Measurements from ENCODE around the gene STK25. TPM values are rescaled to one million over a fixed set of nuclear protein-coding genes. Genes with fewer than 3 reads are reported as not detected.
"Not testable (repeated sequence)": the region's sequence is repeated elsewhere in the genome, so short reads cannot be mapped to it uniquely, and the experiment has no call there.

Gene STK25
- total RNA-seq, 2 donors from 2014 or later, result 92.5 to 103 TPM

DNA sequence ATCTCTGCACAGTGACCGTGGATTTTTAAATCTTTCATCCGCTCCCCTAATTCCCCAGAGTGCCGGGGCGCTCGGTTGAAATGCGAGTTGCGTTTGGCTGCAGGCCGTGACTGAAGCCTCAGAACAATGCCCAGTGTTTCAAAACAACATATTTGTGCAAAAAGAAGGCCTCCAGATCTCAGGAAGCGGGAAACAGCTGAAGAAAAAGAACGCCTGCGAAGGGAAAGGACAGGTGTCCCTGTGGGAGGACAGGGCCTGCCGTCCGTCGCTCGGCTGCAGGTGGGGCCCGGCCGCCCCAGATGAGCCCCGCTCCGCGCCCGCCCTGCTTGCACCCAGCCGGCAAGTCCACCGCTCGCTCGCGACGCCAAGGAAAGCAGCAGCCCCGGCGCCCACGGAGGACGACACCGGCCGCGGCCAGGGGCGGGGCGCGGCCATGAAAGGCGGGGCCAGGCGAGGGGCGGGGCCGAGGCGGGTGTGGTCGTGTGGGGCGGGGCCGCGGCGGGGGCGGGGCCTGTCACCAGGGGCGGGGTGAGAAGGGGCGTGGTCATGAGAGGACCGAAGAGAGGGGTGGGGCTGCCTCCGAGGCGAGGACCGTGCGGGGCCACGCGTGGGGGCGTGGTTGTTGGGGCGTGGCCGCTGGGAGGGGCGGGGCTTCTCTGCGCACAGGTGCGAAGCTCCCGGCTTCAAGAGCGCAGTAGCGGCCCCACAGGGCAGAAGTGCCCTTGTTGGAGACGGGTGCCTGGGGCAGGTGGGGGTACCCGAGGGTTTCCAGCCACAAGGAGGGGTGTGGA lies 32.6 kb upstream of the STK25 start:
- DNase-seq (ENCODE audit: low spot score), result no peak
- intact Hi-C loops (cut with DNase I), result no loop called here

DNA sequence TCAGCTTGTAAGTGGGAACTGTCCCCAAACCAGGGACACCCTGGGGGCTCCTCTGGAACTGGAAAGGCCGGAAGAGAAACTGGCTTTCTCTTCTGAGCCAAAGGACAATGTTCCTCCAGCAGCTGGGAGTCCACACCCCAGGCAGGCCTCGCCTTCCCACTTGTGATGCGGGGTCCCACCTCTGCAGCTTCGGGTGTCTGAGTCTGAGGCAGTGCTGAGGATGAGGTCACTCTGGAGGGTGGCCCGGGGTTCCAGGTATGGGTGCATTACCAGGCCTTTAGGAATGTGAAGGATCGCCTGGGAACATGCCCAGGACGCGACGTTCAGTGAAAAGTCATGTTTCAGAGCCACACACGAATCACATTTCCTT lies 32.0 kb upstream of the STK25 start:
- intact Hi-C loops (cut with DNase I), result no loop called here
- no peak for DNase-seq (ENCODE audit: low spot score)

GRCh38 chr2:241539616-241540374 lies 31.4 kb upstream of the STK25 start:
- no peak for DNase-seq (ENCODE audit: low spot score)
- intact Hi-C loops (cut with DNase I), result no loop called here

GRCh38 chr2:241538838-241539615 lies 30.6 kb upstream of the STK25 start:
- DNase-seq (ENCODE audit: low spot score), result no peak
- intact Hi-C loops (cut with DNase I), result no loop called here

- intact Hi-C loops (cut with DNase I), result no loop called here
- DNase-seq (ENCODE audit: low spot score), result no peak
Observed at GRCh38 chr2:241535871-241536655, 27.7 kb upstream of the STK25 start.

- no peak for DNase-seq (ENCODE audit: low spot score)
- intact Hi-C loops (cut with DNase I), result no loop called here
Observed at GRCh38 chr2:241534701-241535375, 26.5 kb upstream of the STK25 start.

GRCh38 chr2:241534293-241534692 lies 25.9 kb upstream of the STK25 start:
- intact Hi-C loops (cut with DNase I), result no loop called here
- DNase-seq (ENCODE audit: low spot score), result no peak

- no peak for DNase-seq (ENCODE audit: low spot score)
- intact Hi-C loops (cut with DNase I), result no loop called here
Observed at GRCh38 chr2:241532733-241533601, 24.6 kb upstream of the STK25 start.

- no peak for DNase-seq (ENCODE audit: low spot score)
- intact Hi-C loops (cut with DNase I), result no loop called here
Observed at GRCh38 chr2:241532168-241532567, 23.8 kb upstream of the STK25 start.

DNA sequence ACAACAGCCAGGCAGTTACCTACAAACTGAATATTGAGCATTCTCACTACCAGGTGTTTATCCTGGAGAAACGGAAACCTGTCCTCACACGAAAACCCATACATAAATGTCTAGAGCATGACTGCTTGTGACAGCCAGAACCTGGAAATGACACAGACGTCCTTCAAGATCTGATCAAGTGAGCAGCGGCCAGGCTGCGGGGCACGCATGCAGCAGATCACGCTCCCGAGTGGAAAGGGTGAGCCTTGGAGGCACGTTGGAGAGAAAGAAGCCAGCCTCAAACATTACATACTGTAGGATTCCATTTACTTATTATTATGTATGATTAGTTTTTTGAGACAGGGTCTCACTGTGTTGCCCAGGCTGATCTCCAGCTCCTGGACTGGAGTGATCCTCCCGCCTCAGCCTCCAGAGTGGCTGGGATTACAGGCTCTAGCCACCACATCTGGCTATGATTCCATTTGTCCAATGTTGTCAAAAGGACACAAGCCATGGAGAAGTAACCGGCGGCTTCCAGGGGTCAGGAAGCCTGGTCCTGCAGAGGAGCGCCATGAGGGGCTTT lies 22.9 kb upstream of the STK25 start:
- intact Hi-C loops (cut with DNase I), result no loop called here
- no peak for DNase-seq (ENCODE audit: low spot score)

DNA sequence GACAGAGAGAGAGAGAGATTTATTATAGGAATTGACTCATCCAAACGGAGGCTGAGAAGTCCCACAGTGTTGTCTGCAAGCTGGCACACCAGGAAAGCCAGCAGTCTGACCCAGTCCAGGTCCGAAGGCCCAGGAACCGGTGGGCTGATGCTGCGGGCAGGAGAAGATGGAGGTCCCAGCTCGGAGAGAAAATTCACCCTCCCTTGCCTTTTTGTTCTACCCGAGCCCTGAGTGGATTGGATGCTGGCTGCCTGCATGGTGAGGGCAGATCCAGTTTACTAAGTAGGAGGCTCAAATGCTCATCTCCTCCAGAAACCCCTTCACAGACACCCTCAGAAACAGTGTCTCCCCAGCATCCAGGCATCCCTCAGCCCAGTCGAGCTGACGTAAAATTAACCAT lies 22.2 kb upstream of the STK25 start:
- intact Hi-C loops (cut with DNase I), result no loop called here

GRCh38 chr2:241525818-241526780 lies 17.7 kb upstream of the STK25 start:
- DNase-seq (ENCODE audit: low spot score); intact Hi-C loops (cut with DNase I): not testable (repeated sequence)

More for the DNA sequence above, 22.2 kb upstream of the STK25 start:
- no peak for DNase-seq (ENCODE audit: low spot score)

- DNase-seq (ENCODE audit: low spot score), result no peak
- intact Hi-C loops (cut with DNase I), result no loop called here
Observed at GRCh38 chr2:241522477-241522876, 14.1 kb upstream of the STK25 start.

DNA sequence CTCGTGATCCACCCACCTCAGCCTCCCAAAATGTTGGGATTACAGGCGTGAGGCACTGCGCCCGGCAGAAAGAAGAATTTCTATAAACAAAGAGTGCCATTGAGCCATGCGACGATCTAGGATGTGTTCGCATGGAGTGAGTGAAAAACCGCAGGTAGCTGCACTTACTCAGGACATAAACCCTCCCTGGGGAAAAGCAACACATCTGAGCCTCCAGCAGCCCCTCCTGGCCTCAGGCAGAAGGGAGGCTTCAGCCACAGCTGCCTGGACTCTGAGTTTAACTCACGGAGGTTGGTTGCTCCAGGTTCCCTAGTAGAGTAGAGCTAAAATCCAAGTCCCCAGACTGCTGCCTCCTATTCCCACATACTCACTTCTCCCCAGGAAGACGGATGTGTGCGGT lies 11.3 kb upstream of the STK25 start:
- intact Hi-C loops (cut with DNase I), result no loop called here
- no peak for DNase-seq (ENCODE audit: low spot score)

- intact Hi-C loops (cut with DNase I), result no loop called here
- DNase-seq (ENCODE audit: low spot score), result no peak
Observed at GRCh38 chr2:241517297-241517696, 8.9 kb upstream of the STK25 start.

- DNase-seq (ENCODE audit: low spot score), result no peak
- intact Hi-C loops (cut with DNase I), result no loop called here
Observed at GRCh38 chr2:241516520-241516965, 8.2 kb upstream of the STK25 start.

All from posterior vena cava (tissue), 2 donors.